Neutrophil (primary cell): Measurements from ENCODE around the gene CLDN20.
"Not testable (repeated sequence)": the region's sequence is repeated elsewhere in the genome, so short reads cannot be mapped to it uniquely, and the experiment has no call there.

Experiments used
- H3K27ac ChIP-seq: fragments of 200-600 bp; sonication (generic); 2 replicates; pipeline ENCODE4 v1.5.1; 2016; ENCODE audit warnings: mild to moderate bottlenecking, moderate library complexity
- H3K27me3 ChIP-seq: fragments of 200-600 bp; sonication (generic); 2 replicates; pipeline ENCODE4 v1.6.0; 2016; ENCODE audit warnings: mild to moderate bottlenecking
- H3K36me3 ChIP-seq: fragments of 200-600 bp; sonication (generic); 2 replicates; pipeline ENCODE4 v1.5.1; 2017
- H3K4me1 ChIP-seq, 2 experiments: fragments of 200-600 bp in 1 of 2; sonication (generic) in 1 of 2; 1 replicate in 1 of 2; 2 replicates in 1 of 2; pipeline versions ENCODE4 v1.5.1 to v1.6.1; 2013 to 2016; ENCODE audit warnings: low read depth in 1 of 2, low read length in 1 of 2, mild to moderate bottlenecking in 1 of 2, moderate library complexity in 1 of 2; ENCODE audit not compliant: control insufficient read depth in 1 of 2, insufficient read depth in 1 of 2
- H3K4me3 ChIP-seq, 2 experiments: fragments of 200-600 bp in 1 of 2; sonication (generic) in 1 of 2; 1 replicate in 1 of 2; 2 replicates in 1 of 2; pipeline ENCODE4 v1.5.1; 2013 to 2016; ENCODE audit warnings: low read depth in 1 of 2, low read length in 1 of 2, mild to moderate bottlenecking in 1 of 2, moderate library complexity in 1 of 2
- H3K9me3 ChIP-seq: fragments of 200-600 bp; sonication (generic); 2 replicates; pipeline ENCODE4 v1.5.1; 2016
- CTCF ChIP-seq: fragments of 200-600 bp; sonication (generic); IDR thresholded peaks from 2 replicates; pipeline ENCODE4 v1.5.1; 2016; ENCODE audit warnings: antibody characterized with exemption

The CLDN20 gene

DNA sequence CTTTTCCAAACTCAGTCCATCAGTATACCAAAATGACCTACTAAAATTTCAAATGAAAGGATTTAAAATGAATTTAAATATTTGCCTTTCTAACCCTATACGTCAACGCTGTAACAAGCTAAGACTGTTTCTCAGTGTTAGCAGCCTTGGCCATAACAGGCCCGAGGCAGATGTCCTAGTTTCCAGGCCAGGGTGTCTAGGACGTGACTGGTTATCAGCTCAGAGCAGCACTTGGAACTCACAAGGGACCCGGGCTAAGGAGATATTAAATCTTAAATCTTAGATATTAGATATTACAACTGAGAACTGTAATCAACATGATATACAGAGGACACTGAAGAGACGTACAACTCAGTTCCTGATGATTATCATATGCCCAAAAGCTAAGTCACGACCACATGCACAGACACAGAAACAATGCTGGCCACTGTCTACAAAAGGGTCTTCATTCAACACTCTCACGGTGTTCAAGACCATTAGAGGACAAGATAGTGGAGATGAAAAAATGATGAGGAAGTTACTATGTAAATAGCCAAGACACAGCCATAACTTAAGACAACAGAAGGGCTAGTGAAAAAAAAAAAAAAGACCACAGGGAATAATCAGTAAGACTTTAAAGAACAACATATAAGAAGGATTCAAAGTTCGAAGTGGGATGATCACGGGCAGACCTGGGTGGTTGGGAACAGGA is at the start of gene CLDN20:
TSS of gene CLDN20 (plus strand) at position 641 of the 691 bp plus-strand sequence. CDS start 11,707 bp downstream, outside the sequence.
- peaks cover 12% of the 10 kb centered on the region for H3K36me3 ChIP-seq
- no peak within 1 kb of the TSS for H3K4me3 ChIP-seq
- no peaks in the 10 kb centered on the region for H3K27me3 ChIP-seq
- TF ChIP-seq CTCF, result no peak
- H3K4me1 ChIP-seq, result no peaks in the 10 kb centered on the region
- no peak within 1 kb of the TSS for H3K27ac ChIP-seq
- no peaks in the 10 kb centered on the region for H3K9me3 ChIP-seq

DNA sequence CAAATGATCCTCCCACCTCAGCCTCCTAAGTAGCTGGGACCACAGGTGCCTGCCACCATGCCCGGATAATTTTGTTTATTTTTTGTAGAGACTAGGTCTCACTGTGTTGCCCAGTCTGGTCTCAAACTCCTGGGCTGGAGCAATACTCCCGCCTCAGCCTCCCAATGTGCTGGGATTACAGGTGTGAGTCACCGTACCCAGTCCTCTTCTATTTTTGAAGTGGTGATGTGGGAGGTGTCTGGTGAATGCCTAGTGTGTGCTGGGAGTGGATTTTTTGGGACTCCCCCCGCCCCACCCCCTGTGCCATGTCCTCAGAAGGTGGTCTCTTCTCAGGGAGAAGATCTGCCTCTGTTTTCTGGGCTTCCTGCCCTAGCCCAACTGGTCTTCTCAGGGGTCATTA is 47.9 kb upstream of the CLDN20 start:
- TF ChIP-seq CTCF, result no peak
- H3K27me3 ChIP-seq, result no peaks in the 10 kb centered on the region

GRCh38 chr6:155216312-155217046 is 47.3 kb upstream of the CLDN20 start:
- Histone ChIP-seq H3K27ac (no peak overlapping the region), H3K4me3 (no peak overlapping the region), H3K4me1 (peaks cover 17 to 19% of the 10 kb centered on the region in 2 experiments), H3K27me3 (no peaks in the 10 kb centered on the region), H3K36me3 (no peaks in the 10 kb centered on the region), H3K9me3 (no peaks in the 10 kb centered on the region)
- TF ChIP-seq CTCF, result no peak

More for the DNA sequence above, 47.9 kb upstream of the CLDN20 start:
- Histone ChIP-seq H3K4me3 (no peak overlapping the region), H3K9me3 (no peaks in the 10 kb centered on the region), H3K27ac (no peak overlapping the region), H3K4me1 (peaks cover 12 to 13% of the 10 kb centered on the region in 2 experiments), H3K36me3 (no peaks in the 10 kb centered on the region)

GRCh38 chr6:155218711-155219110 is 45.1 kb upstream of the CLDN20 start:
- not testable (repeated sequence) for H3K27ac ChIP-seq, H3K27me3 ChIP-seq, H3K9me3 ChIP-seq, H3K4me3 ChIP-seq, H3K36me3 ChIP-seq
- peaks cover 40 to 41% of the 10 kb centered on the region in 2 experiments for H3K4me1 ChIP-seq

GRCh38 chr6:155219299-155219698 is 44.5 kb upstream of the CLDN20 start:
- H3K4me3 ChIP-seq, result no peak overlapping the region
- H3K27me3 ChIP-seq, result no peaks in the 10 kb centered on the region
- no peak overlapping the region for H3K27ac ChIP-seq
- no peaks in the 10 kb centered on the region for H3K36me3 ChIP-seq
- peaks cover 46 to 47% of the 10 kb centered on the region in 2 experiments for H3K4me1 ChIP-seq
- TF ChIP-seq CTCF, result no peak
- no peaks in the 10 kb centered on the region for H3K9me3 ChIP-seq

GRCh38 chr6:155219858-155220301 is 43.9 kb upstream of the CLDN20 start:
- H3K4me1 ChIP-seq, result peaks cover 51 to 53% of the 10 kb centered on the region in 2 experiments
- no peaks in the 10 kb centered on the region for H3K36me3 ChIP-seq
- H3K27ac ChIP-seq, result peak overlapping the region; percentile 95
- no peak for TF ChIP-seq CTCF
- H3K9me3 ChIP-seq, result no peaks in the 10 kb centered on the region
- no peaks in the 10 kb centered on the region for H3K27me3 ChIP-seq
- H3K4me3 ChIP-seq, result no peak overlapping the region
